H1 (cell line): Measurements from ENCODE around the gene XPO1. TPM values are rescaled to one million over a fixed set of nuclear protein-coding genes. Genes with fewer than 3 reads are reported as not detected.

Source experiments
- CTCF ChIA-PET: fragments of 300-600 bp; sonication (Branson Sonifier 250); formaldehyde crosslinking; loops from one replicate; lab custom pipeline; 2021; ENCODE audit not compliant: partially characterized antibody; lab: Charles Lee
- POLR2A ChIA-PET: fragments of 300-600 bp; sonication (Branson Sonifier 250); formaldehyde crosslinking; loops from one replicate; lab custom pipeline; 2021; ENCODE audit warnings: inconsistent platforms; ENCODE audit not compliant: partially characterized antibody; lab: Charles Lee
- DNase-seq, 2 experiments: peaks; one replicate each; pipeline versions ENCODE4 v3.0.0 to v3.0.0-alpha.2; 2010 to 2022; ENCODE audit warnings: low spot score in 2 of 2, low read depth in 1 of 2, mixed read lengths in 1 of 2
- FAIRE-seq: peaks from 2 replicates; lab custom pipeline; 2011; peaks lifted over from hg19 to GRCh38; lab: Jason Lieb, UNC
- H2AFZ ChIP-seq: 2 replicates; pipeline ENCODE4 v1.8.1; 2012; ENCODE audit warnings: low read length, inconsistent platforms
- H2AK5ac ChIP-seq: 2 replicates; pipeline ENCODE4 v1.6.1; 2013; ENCODE audit warnings: low read depth, low read length
- H2BK120ac ChIP-seq: replicated peaks from 2 replicates; pipeline ENCODE3; 2013; ENCODE audit warnings: low read depth, low read length, inconsistent platforms
- H2BK12ac ChIP-seq: 2 replicates; pipeline ENCODE4 v1.6.1; 2013; ENCODE audit warnings: low read depth, low read length
- H2BK15ac ChIP-seq: 2 replicates; pipeline ENCODE4 v1.6.1; 2013; ENCODE audit warnings: low read length
- H2BK20ac ChIP-seq: 2 replicates; pipeline ENCODE4 v1.6.1; 2013; ENCODE audit warnings: low read length
- H2BK5ac ChIP-seq: 2 replicates; pipeline ENCODE4 v1.6.1; 2013; ENCODE audit warnings: low read depth, low read length
- H3K14ac ChIP-seq: 2 replicates; pipeline ENCODE4 v1.6.1; 2013; ENCODE audit warnings: inconsistent platforms; ENCODE audit not compliant: insufficient read length
- H3K18ac ChIP-seq: 2 replicates; pipeline ENCODE4 v1.6.1; 2013; ENCODE audit warnings: low read length; ENCODE audit errors: extremely low read depth
- H3K23ac ChIP-seq: 2 replicates; pipeline ENCODE4 v1.6.1; 2013; ENCODE audit warnings: inconsistent platforms; ENCODE audit not compliant: insufficient read length
- H3K23me2 ChIP-seq: 2 replicates; pipeline ENCODE4 v1.6.1; 2013; ENCODE audit warnings: low read depth, low read length
- H3K27ac ChIP-seq: 2 replicates; pipeline ENCODE4 v1.6.1; 2011; ENCODE audit warnings: low read depth, low read length, inconsistent platforms
- H3K27me3 ChIP-seq, 4 experiments: replicated peaks in 1 of 4; 1 replicate in 1 of 4; 2 replicates in 3 of 4; pipeline versions ENCODE4 v1.6.1 to v1.8.1; 2011 to 2013; ENCODE audit warnings: low read length in 3 of 4, mild to moderate bottlenecking in 3 of 4, inconsistent platforms in 2 of 4, mixed read lengths in 2 of 4, moderate library complexity in 1 of 4; ENCODE audit not compliant: control insufficient read depth in 3 of 4, insufficient read depth in 3 of 4; ENCODE audit errors: extremely low read depth in 1 of 4
- H3K36me3 ChIP-seq, 4 experiments: 2 replicates each; pipeline versions ENCODE4 v1.6.1 to v1.8.1; 2011 to 2013; ENCODE audit warnings: mild to moderate bottlenecking in 4 of 4, low read length in 3 of 4, moderate library complexity in 2 of 4, control low read depth in 1 of 4, inconsistent platforms in 1 of 4; ENCODE audit not compliant: insufficient read depth in 4 of 4, control insufficient read depth in 2 of 4
- H3K4ac ChIP-seq: replicated peaks from 2 replicates; pipeline ENCODE3; 2013; ENCODE audit warnings: low read length, low read depth, mixed read lengths, inconsistent platforms; ENCODE audit not compliant: insufficient read length
- H3K4me1 ChIP-seq, 4 experiments: replicated peaks in 1 of 4; 1 replicate in 1 of 4; 2 replicates in 3 of 4; pipeline versions ENCODE4 v1.6.1 to v1.8.1; 2011 to 2013; ENCODE audit warnings: low read length in 3 of 4, inconsistent platforms in 2 of 4, mixed read lengths in 1 of 4; ENCODE audit not compliant: insufficient read depth in 4 of 4, control insufficient read depth in 3 of 4
- H3K4me2 ChIP-seq, 2 experiments: 2 replicates each; pipeline versions ENCODE4 v1.6.1 to v1.8.1; 2011 to 2013; ENCODE audit warnings: low read depth in 2 of 2, low read length in 2 of 2, control low read depth in 1 of 2, inconsistent platforms in 1 of 2, mild to moderate bottlenecking in 1 of 2; ENCODE audit not compliant: insufficient read depth in 1 of 2
- H3K4me3 ChIP-seq, 4 experiments: fragments of 200-600, 300-600 bp in 1 of 4; sonication (generic), shearing (Covaris generic), sonication (Bioruptor Twin) in 1 of 4; 2 replicates each; pipeline versions ENCODE4 v1.5.1 to v1.8.1; 2011 to 2016; ENCODE audit warnings: low read length in 4 of 4, low read depth in 3 of 4, control low read depth in 2 of 4, inconsistent platforms in 2 of 4, mild to moderate bottlenecking in 2 of 4, mixed read lengths in 1 of 4, moderate library complexity in 1 of 4; ENCODE audit not compliant: insufficient read depth in 2 of 4; ENCODE audit errors: extremely low read depth in 1 of 4
- H3K56ac ChIP-seq: replicated peaks from 2 replicates; pipeline ENCODE3; 2013; ENCODE audit warnings: low read depth, mild to moderate bottlenecking, mixed read lengths, low read length, inconsistent platforms; ENCODE audit not compliant: insufficient read length
- H3K79me1 ChIP-seq: 2 replicates; pipeline ENCODE4 v1.6.1; 2013; ENCODE audit warnings: low read depth, low read length, control low read depth
- H3K79me2 ChIP-seq, 2 experiments: 2 replicates each; pipeline versions ENCODE4 v1.6.1 to v1.8.1; 2012 to 2013; ENCODE audit warnings: low read length in 2 of 2, mild to moderate bottlenecking in 2 of 2, inconsistent platforms in 1 of 2; ENCODE audit not compliant: insufficient read depth in 2 of 2, control insufficient read depth in 1 of 2
- H3K9ac ChIP-seq, 4 experiments: replicated peaks in 1 of 4; 1 replicate in 1 of 4; 2 replicates in 3 of 4; pipeline versions ENCODE4 v1.6.1 to v1.8.1; 2011 to 2013; ENCODE audit warnings: low read depth in 3 of 4, low read length in 3 of 4, control low read depth in 2 of 4, mild to moderate bottlenecking in 2 of 4, moderate library complexity in 2 of 4, inconsistent platforms in 1 of 4; ENCODE audit errors: extremely low read depth in 1 of 4
- H3K9me3 ChIP-seq, 2 experiments: 2 replicates each; pipeline versions ENCODE4 v1.6.1 to v1.8.1; 2012 to 2013; ENCODE audit warnings: mild to moderate bottlenecking in 2 of 2, moderate library complexity in 2 of 2, control low read depth in 1 of 2, inconsistent platforms in 1 of 2, low read depth in 1 of 2, low read length in 1 of 2, mixed read lengths in 1 of 2; ENCODE audit not compliant: insufficient read depth in 2 of 2
- H4K20me1 ChIP-seq, 2 experiments: replicated peaks in 1 of 2; 2 replicates each; pipeline versions ENCODE3 to v1.8.1; 2011 to 2013; ENCODE audit warnings: inconsistent platforms in 2 of 2, low read length in 2 of 2, mild to moderate bottlenecking in 1 of 2; ENCODE audit not compliant: insufficient read depth in 2 of 2, control insufficient read depth in 1 of 2
- H4K5ac ChIP-seq: 2 replicates; pipeline ENCODE4 v1.6.1; 2013; ENCODE audit warnings: low read length, low read depth, mixed read lengths, inconsistent platforms; ENCODE audit not compliant: insufficient read length
- H4K8ac ChIP-seq: 2 replicates; pipeline ENCODE4 v1.8.0; 2013; ENCODE audit warnings: mild to moderate bottlenecking, moderate library complexity, low read length, inconsistent platforms; ENCODE audit not compliant: insufficient read depth; ENCODE audit errors: extremely low read depth
- H4K91ac ChIP-seq: replicated peaks from 2 replicates; pipeline ENCODE3; 2013; ENCODE audit warnings: low read length, mixed read lengths, inconsistent platforms; ENCODE audit not compliant: insufficient read length
- CBX5 ChIP-seq: fragments of 300-800, 300-1000 bp; sonication (generic); IDR thresholded peaks from 2 replicates; pipeline ENCODE4 v1.7.1; 2016; ENCODE audit warnings: antibody characterized with exemption, low read length, low read depth
- CEBPB ChIP-seq: IDR thresholded peaks from 2 replicates; pipeline ENCODE4 v1.6.1; 2012; ENCODE audit warnings: low read depth, low read length
- CHD1 ChIP-seq: IDR thresholded peaks from 2 replicates; pipeline ENCODE4 v1.6.1; 2012; ENCODE audit warnings: low read depth, low read length, improper control_type of control experiment
- CREB1 ChIP-seq: IDR thresholded peaks from 2 replicates; pipeline ENCODE4 v1.6.1; 2012; ENCODE audit warnings: inconsistent platforms
- CTBP2 ChIP-seq: IDR thresholded peaks from 2 replicates; pipeline ENCODE4 v1.7.0; 2011; ENCODE audit warnings: borderline replicate concordance, mild to moderate bottlenecking, moderate library complexity, mixed read lengths, low read length; ENCODE audit not compliant: insufficient read depth, insufficient read length
- JUN ChIP-seq: IDR thresholded peaks from 2 replicates; pipeline ENCODE4 v1.6.1; 2011; ENCODE audit warnings: low read depth, mild to moderate bottlenecking, improper control_type of control experiment, low read length
- KDM1A ChIP-seq: fragments of 200-600, 300-600 bp; sonication (generic); IDR thresholded peaks from 2 replicates; pipeline ENCODE4 v1.7.1; 2016; ENCODE audit warnings: mild to moderate bottlenecking, low read length, borderline replicate concordance
- POLR2AphosphoS5 ChIP-seq: IDR thresholded peaks from 2 replicates; pipeline ENCODE4 v1.6.1; 2011; ENCODE audit warnings: low read depth, low read length
- RBBP5 ChIP-seq: IDR thresholded peaks from 2 replicates; pipeline ENCODE4 v1.7.1; 2012; ENCODE audit warnings: low read depth, mild to moderate bottlenecking, inconsistent platforms, low read length, moderate library complexity, borderline replicate concordance
- RXRA ChIP-seq: IDR thresholded peaks from 2 replicates; pipeline ENCODE4 v1.6.1; 2011; ENCODE audit warnings: low read depth, mild to moderate bottlenecking, low read length, moderate library complexity; ENCODE audit not compliant: insufficient read depth
- SP2 ChIP-seq: IDR thresholded peaks from 2 replicates; pipeline ENCODE4 v1.6.1; 2012; ENCODE audit warnings: mild to moderate bottlenecking, low read length, inconsistent platforms
- TAF7 ChIP-seq: optimal IDR thresholded peaks from 2 replicates; pipeline ENCODE3; 2011; ENCODE audit warnings: low read depth, mild to moderate bottlenecking, inconsistent platforms, low read length, moderate library complexity, borderline replicate concordance
- TBP ChIP-seq: IDR thresholded peaks from 2 replicates; pipeline ENCODE4 v1.6.1; 2011; ENCODE audit warnings: low read depth, low read length, improper control_type of control experiment
- TCF12 ChIP-seq: IDR thresholded peaks from 2 replicates; pipeline ENCODE4 v1.6.1; 2011; ENCODE audit warnings: low read depth, mild to moderate bottlenecking, low read length
- YY1 ChIP-seq: IDR thresholded peaks from 2 replicates; pipeline ENCODE4 v1.6.1; 2011; ENCODE audit warnings: low read depth, mild to moderate bottlenecking, low read length
- WGBS, 2 experiments: shearing (Covaris generic) in 1 of 2; methylation state at CpG; one replicate each; pipeline versions ENCODE4 v1.1.6 to v1.1.7; 2013 to 2015; ENCODE audit warnings: low lambda C conversion rate in 2 of 2, mixed read lengths in 2 of 2, inconsistent platforms in 1 of 2, low coverage in 1 of 2, missing lambda C conversion rate in 1 of 2; ENCODE audit not compliant: insufficient replicate concordance in 2 of 2, insufficient coverage in 1 of 2, insufficient read length in 1 of 2; ENCODE audit errors: extremely low coverage in 1 of 2, missing lambda C conversion rate in 1 of 2; 5-methylcytosine and 5-hydroxymethylcytosine counted together
- polyA plus RNA-seq, 7 experiments: library from polyadenylated mRNA; depleted of rRNA in 3 of 7; stranded (reverse) in 5 of 7; unstranded in 2 of 7; fragments of >200 nt in 5 of 7; fragments of 200-250 nt in 2 of 7; gene quantifications; 1 replicate in 5 of 7; 2 replicates in 1 of 7; 4 replicates in 1 of 7; pipeline versions ENCODE4 v1.2.1 to v1.2.3, GENCODE V29; 2011 to 2013; ENCODE audit warnings: missing spikeins in 2 of 7, mixed read lengths in 2 of 7
- total RNA-seq: library from RNA; stranded (reverse); fragmentation: NEBNext Ultra II Directional; extraction: Animal tissue kit (Norgen Biotek cat#: 25700); gene quantifications from 2 replicates; pipeline ENCODE4 v1.2.1, GENCODE V29; 2021
- TF ChIP-seq, protein P1 (sequence below): IDR thresholded peaks from 2 replicates; pipeline ENCODE4 v1.6.1; 2012; ENCODE audit warnings: inconsistent platforms

XPO1 gene
- total and polyA plus RNA-seq, 2 of the 8 experiments (the other 6 are each of a cell fraction or from before 2014, with no cell fraction given): 110 to 296 TPM

GRCh38 chr2:61485281-61485680, 52.9 kb downstream of the XPO1 start:
- Histone ChIP-seq H3K27ac (no peak overlapping the region), H4K20me1 (peaks cover 3% of the 10 kb centered on the region in 2 experiments), H3K23me2 (no peaks in the 10 kb centered on the region), H3K79me2 (peaks cover 0 to 29% of the 10 kb centered on the region in 2 experiments; a peak in 2 of 4 replicates), H3K4me1 (no peaks in the 10 kb centered on the region), H3K4ac (no peak overlapping the region), H3K14ac (no peak overlapping the region), H2AK5ac (no peak overlapping the region), H4K5ac (no peak overlapping the region), H3K18ac (no peak overlapping the region), H2BK20ac (no peak overlapping the region), H3K79me1 (no peaks in the 10 kb centered on the region), H3K23ac (no peak overlapping the region), H3K27me3 (no peaks in the 10 kb centered on the region), H4K8ac (no peak overlapping the region), H3K9me3 (no peaks in the 10 kb centered on the region), H3K56ac (no peak overlapping the region), H2BK5ac (no peak overlapping the region), H3K4me3 (no peak overlapping the region), H2BK12ac (no peak overlapping the region), H2BK120ac (no peak overlapping the region), H3K36me3 (peaks cover 20 to 97% (median 68%) of the 10 kb centered on the region in 4 experiments), H2BK15ac (no peak overlapping the region), H2AFZ (no peak overlapping the region), H4K91ac (no peak overlapping the region), H3K4me2 (no peak overlapping the region), H3K9ac (no peak overlapping the region)
- CTCF ChIA-PET: interaction anchor here (0.6 kb wide), 1 partner anchor 45 kb away, joined by 5 read pairs; no protein-coding TSS in a partner anchor
- TF ChIP-seq, protein P1, sequence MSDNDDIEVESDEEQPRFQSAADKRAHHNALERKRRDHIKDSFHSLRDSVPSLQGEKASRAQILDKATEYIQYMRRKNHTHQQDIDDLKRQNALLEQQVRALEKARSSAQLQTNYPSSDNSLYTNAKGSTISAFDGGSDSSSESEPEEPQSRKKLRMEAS: no peak
- TF ChIP-seq KDM1A: no peak
- TF ChIP-seq JUN: no peak
- no peak for TF ChIP-seq SP2
- TF ChIP-seq POLR2AphosphoS5: no peak
- TF ChIP-seq RBBP5: no peak
- TF ChIP-seq TAF7: no peak
- TF ChIP-seq TCF12: no peak
- no peak for TF ChIP-seq CEBPB
- TF ChIP-seq CTBP2: no peak
- no peak for TF ChIP-seq TBP
- TF ChIP-seq CREB1: no peak
- TF ChIP-seq CBX5: no peak
- no peak for TF ChIP-seq RXRA
- TF ChIP-seq YY1: no peak
- no peak for TF ChIP-seq CHD1
- no peak for FAIRE-seq
- DNase-seq: no peak
- WGBS, 2 experiments: 95% methylated on average over 5 of the region's 5 CpGs; no CpG with 5 or more reads in 1 of the 2 experiments
- POLR2A ChIA-PET: interaction anchor here (1.2 kb wide), 1 partner anchor 38 kb away, joined by 4 read pairs; no protein-coding TSS in a partner anchor
